Ectodermal cell (in vitro differentiated cells): ENCODE measurements around the gene RPL5.

ENCODE experiments used
- H3K27ac ChIP-seq: 2 replicates; pipeline ENCODE4 v1.7.0; 2013; ENCODE audit warnings: mild to moderate bottlenecking, low read depth, low read length; ENCODE audit not compliant: insufficient read depth, poor library complexity, severe bottlenecking
- H3K27me3 ChIP-seq: 2 replicates; pipeline ENCODE4 v1.7.0; 2013; ENCODE audit warnings: mild to moderate bottlenecking, low read length; ENCODE audit not compliant: insufficient read depth, control insufficient read depth, poor library complexity, severe bottlenecking
- H3K36me3 ChIP-seq: one replicate; pipeline ENCODE4 v1.7.0; 2013; ENCODE audit warnings: low read length; ENCODE audit not compliant: control insufficient read depth, insufficient read depth
- H3K4me1 ChIP-seq: one replicate; pipeline ENCODE4 v1.7.0; 2013; ENCODE audit warnings: low read length; ENCODE audit not compliant: control insufficient read depth, insufficient read depth
- H3K4me3 ChIP-seq: 2 replicates; pipeline ENCODE4 v1.7.0; 2013; ENCODE audit warnings: low read depth, low read length, control low read depth; ENCODE audit not compliant: insufficient read depth
- H3K9me3 ChIP-seq: 2 replicates; pipeline ENCODE4 v1.7.0; 2013; ENCODE audit warnings: mild to moderate bottlenecking, low read length, moderate library complexity; ENCODE audit not compliant: control insufficient read depth
- WGBS, 2 experiments: methylation state at CpG; one replicate each; pipeline ENCODE4 v1.1.7; 2013; ENCODE audit warnings: missing lambda C conversion rate in 2 of 2; 5-methylcytosine and 5-hydroxymethylcytosine counted together

Gene RPL5

DNA sequence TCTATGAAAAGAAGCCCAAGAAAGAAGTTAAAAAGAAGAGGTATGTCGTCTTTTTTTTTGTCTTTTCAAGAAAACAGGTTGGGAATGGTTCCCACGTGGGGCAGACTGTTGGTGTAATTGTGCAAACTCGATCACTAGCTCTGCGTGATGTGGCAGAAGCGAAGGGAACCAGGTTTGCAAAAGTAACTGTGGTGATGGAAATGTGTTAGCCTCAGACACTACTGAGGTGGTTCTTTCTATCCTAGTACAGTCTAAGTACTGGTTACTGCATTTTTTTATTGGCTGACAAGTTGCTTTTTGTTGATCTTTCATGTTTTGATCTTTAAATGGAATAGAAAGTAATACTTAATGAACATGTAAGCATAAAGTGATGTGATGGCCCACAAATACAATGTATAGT, 8.8 kb downstream of the RPL5 start:
- Histone ChIP-seq H3K36me3 (peaks cover 68% of the 10 kb centered on the region), H3K4me3 (no peak overlapping the region), H3K27me3 (no peaks in the 10 kb centered on the region), H3K27ac (no peak overlapping the region), H3K9me3 (no peaks in the 10 kb centered on the region), H3K4me1 (no peaks in the 10 kb centered on the region)
- 86 to 88% methylated on average over 5 of the region's 5 CpGs for WGBS, 2 experiments

DNA sequence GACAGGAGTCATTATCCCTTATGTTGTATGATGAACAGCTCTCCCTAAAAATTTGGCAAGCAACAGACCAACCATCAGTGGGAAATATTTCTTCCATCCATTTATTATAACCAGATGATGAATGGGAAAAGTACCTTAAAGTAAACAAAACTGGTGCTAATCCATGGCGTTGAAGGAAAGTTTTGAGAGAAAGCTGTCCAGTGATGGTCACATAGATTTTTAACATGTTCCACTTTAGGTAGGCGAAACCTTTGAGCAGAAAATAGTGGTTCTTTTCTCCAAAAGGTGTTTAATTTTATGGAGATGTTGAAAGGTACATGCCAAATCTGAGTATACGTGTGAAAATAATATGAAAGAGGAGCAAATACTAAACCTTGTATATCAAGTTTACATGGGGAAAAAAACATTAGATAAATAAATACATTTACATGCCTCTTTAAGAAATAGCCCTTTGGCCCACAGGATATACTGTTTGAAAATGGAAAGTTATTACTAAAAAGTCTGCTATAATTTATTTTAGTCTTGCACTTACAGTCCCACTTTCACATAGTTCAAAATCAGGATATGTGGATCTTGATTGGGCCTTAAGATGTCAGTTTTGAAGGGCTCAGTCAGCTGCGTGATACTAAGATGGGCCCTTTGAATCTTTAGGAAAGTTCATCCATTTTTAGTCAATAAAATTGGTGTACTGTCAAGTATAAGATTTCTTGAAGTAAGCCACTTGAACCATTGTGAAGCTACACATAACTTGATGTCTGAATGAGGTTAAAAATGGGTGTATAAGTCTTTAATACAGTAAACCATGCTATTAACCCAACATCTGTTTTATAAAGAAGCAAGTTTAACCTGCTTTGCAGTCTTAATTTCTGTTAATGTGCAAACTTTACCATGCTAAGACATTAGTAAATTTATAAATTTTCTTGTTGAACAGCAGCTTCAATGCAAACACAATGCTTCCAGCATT, 10.5 kb downstream of the RPL5 start:
- Histone ChIP-seq H3K4me3 (no peak overlapping the region), H3K36me3 (peaks cover 64% of the 10 kb centered on the region), H3K9me3 (no peaks in the 10 kb centered on the region), H3K27me3 (no peaks in the 10 kb centered on the region), H3K4me1 (no peaks in the 10 kb centered on the region), H3K27ac (no peak overlapping the region)
- 95% methylated on average over 4 of the region's 4 CpGs for WGBS, 2 experiments

DNA sequence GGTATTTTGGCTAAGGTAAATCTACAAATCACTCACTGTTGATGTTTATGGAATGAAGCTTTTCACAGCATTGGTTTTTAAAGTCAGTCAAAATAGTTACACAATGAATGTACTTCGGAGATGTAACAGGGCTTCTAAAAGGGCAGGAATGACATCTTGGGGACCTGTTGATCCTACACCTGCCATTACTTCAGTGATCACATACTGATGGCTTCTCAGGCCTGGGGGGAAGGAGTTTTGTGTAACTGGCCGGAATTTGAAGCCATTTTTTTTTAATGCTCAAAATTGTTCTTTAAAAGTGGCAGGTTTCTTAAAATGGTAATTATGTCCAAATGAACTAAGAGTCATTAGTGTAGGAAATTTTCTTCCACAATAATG, 11.2 kb downstream of the RPL5 start:
- Histone ChIP-seq H3K27ac (no peak overlapping the region), H3K9me3 (no peaks in the 10 kb centered on the region), H3K4me3 (no peak overlapping the region), H3K27me3 (no peaks in the 10 kb centered on the region), H3K36me3 (peaks cover 59% of the 10 kb centered on the region), H3K4me1 (no peaks in the 10 kb centered on the region)
- 89 to 94% methylated on average over 2 of the region's 2 CpGs for WGBS, 2 experiments

DNA sequence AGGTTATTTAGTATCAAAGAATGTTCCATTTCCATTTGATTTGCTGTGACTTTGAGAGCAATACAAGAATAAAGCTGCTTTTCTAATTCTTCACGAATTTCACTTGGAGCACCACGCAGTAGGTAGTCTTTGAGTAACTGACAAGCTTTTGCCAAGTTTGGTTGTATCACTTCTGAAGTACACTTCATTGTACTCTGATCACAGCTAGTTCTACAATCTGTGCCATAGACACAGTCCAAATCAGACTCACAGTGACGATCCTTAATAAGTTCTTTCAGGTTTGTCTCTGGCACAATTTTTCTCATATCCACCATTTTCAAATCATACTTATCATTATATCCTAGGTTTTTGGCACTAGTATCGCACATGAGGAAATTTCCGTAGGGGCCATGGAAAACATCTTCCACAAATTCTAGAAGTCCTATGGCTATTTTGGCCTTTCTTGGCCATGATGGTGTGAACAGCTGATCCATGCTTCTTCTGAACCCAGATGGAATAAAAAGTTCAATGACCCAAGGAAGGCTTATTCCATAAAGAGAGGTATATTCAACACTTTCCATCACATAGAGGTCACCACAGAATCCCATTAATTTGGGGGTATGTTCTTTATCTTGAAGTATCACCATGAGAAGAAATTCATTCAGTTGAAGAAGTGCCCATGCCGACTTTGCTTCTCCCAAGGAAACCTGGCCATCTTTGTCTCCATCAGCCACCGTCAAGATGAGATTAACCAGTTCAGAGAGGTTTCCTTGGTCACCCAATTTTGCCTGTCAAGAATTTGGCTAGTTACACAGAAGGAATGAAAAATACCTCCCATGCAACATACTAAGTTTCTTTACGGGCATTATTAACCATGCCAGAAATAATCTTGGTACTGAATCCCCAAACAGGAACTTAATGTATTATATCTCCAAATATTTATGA, 11.9 kb downstream of the RPL5 start:
- no peaks in the 10 kb centered on the region for H3K4me1 ChIP-seq
- H3K36me3 ChIP-seq = peaks cover 53% of the 10 kb centered on the region
- no peak overlapping the region for H3K4me3 ChIP-seq
- H3K9me3 ChIP-seq = no peaks in the 10 kb centered on the region
- 91 to 92% methylated on average over 8 of the region's 8 CpGs for WGBS, 2 experiments
- H3K27me3 ChIP-seq = no peaks in the 10 kb centered on the region
- no peak overlapping the region for H3K27ac ChIP-seq

DNA sequence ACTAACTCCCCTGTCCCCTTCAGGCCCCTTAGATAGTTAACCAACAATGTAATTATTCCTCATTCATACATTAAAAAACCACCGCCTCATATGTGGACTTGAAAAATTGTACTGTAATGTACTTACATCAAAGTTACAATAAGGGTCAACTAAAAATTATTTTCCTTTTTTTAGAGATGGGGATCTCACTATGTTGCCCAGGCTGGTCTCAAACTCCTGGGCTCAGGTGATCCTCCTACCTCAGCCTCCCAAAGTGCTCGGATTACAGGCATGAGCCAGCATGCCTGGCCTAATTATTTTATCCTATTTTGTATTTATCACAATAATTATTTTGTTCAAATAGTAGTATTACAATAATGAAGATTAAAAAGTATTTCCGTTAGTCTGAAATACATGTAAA, 12.6 kb downstream of the RPL5 start:
- Histone ChIP-seq H3K27me3 (no peaks in the 10 kb centered on the region), H3K36me3 (peaks cover 45% of the 10 kb centered on the region), H3K9me3 (no peaks in the 10 kb centered on the region), H3K4me1 (no peaks in the 10 kb centered on the region), H3K4me3 (no peak overlapping the region), H3K27ac (no peak overlapping the region)
- WGBS, 2 experiments = 83 to 85% methylated on average over 1 to 2 of the region's 3 CpGs

DNA sequence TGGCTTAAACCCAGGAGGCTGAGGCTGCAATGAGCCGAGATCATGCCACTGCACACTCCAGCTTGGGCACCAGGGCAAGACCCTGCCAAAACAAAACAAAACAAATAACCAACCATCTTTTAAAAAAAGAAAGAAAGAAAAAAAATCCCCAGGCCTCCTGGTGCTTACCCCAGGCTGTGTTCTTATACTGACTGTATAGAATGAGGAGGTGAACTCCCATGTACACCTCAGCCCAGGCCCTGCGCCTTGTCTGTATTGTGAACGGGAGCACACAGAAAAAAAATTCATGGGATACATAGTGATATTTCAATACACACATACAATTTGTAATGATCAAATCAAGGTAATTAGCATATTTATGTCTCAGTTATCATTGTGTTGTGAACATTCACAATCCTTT, 14.1 kb downstream of the RPL5 start:
- no peaks in the 10 kb centered on the region for H3K9me3 ChIP-seq
- no peaks in the 10 kb centered on the region for H3K27me3 ChIP-seq
- H3K27ac ChIP-seq = no peak overlapping the region
- WGBS, 2 experiments = 55 to 86% methylated on average over 1 to 2 of the region's 3 CpGs
- no peaks in the 10 kb centered on the region for H3K4me1 ChIP-seq
- no peak overlapping the region for H3K4me3 ChIP-seq
- H3K36me3 ChIP-seq = peaks cover 30% of the 10 kb centered on the region

DNA sequence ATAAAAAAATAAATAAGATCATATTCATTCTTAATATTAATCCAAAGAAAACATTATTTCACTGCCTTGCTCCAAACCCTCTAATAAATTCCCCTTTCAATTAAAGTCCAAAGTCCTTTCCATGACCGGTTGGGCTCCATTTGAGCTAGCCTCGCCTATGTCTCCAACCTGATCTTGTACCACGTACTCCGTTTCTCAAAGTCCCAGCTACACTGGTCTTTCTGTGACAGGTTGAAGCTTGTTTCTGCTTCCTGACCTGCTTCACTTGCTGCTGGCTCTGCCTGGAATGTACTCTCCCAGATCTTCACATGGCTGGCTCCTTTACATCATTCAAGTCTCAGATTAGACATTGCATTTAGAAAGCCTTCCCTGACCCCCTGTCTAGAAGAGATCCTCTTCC, 16.4 kb downstream of the RPL5 start:
- H3K27me3 ChIP-seq = no peaks in the 10 kb centered on the region

DNA sequence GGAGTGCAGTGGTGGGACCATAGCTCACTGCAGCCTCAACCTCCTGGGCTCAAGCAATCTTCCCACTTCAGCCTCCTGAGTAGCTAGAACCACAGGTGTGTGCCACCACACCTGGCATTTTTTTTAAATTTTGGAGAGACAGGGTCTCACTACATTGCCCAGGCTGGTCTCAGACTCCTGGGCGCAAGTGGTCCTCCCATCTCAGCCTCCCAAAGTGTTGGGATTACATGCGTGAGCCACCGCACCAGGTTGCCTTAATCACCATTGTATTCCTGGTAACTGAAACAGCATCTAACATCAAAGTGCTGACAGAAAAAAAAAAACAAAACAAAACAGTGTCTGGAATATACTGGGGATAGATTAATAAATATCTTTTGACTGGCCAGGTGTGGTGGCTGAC, 18.2 kb downstream of the RPL5 start:
- WGBS, 2 experiments = 98 to 100% methylated on average over 3 of the region's 3 CpGs
- H3K36me3 ChIP-seq = no peaks in the 10 kb centered on the region
- H3K4me1 ChIP-seq = no peaks in the 10 kb centered on the region

More for the DNA sequence above, 16.4 kb downstream of the RPL5 start:
- WGBS, 2 experiments = 87 to 94% methylated on average over 4 of the region's 4 CpGs
- H3K9me3 ChIP-seq = no peaks in the 10 kb centered on the region
- H3K36me3 ChIP-seq = peaks cover 11% of the 10 kb centered on the region
- no peaks in the 10 kb centered on the region for H3K4me1 ChIP-seq
- no peak overlapping the region for H3K4me3 ChIP-seq
- no peak overlapping the region for H3K27ac ChIP-seq

DNA sequence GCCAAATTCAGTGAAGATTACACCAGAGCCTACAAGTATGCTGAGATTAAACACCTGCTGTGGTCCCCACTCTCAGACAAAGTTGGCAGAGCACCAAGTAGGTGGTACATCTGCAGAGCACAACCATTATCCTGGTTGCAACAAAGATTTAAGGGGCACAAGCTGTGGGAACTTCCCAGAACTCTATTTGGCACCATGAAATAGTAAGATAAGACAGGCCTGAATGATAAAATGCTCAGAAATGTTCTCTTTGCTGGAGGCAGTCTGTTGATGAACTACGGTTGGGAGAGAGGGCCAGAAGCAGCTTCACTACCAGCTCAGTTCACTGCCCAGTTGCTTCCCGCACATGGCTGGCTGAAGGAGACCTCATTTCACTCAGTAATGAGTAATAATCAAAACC, 19.9 kb downstream of the RPL5 start:
- H3K4me1 ChIP-seq = no peaks in the 10 kb centered on the region
- H3K4me3 ChIP-seq = no peak overlapping the region
- H3K36me3 ChIP-seq = no peaks in the 10 kb centered on the region
- H3K27ac ChIP-seq = no peak overlapping the region
- H3K9me3 ChIP-seq = peaks cover 2% of the 10 kb centered on the region
- H3K27me3 ChIP-seq = no peaks in the 10 kb centered on the region
- 94% methylated on average over 2 of the region's 2 CpGs for WGBS, 2 experiments

More for the DNA sequence above, 18.2 kb downstream of the RPL5 start:
- Histone ChIP-seq H3K27me3 (no peaks in the 10 kb centered on the region), H3K9me3 (no peaks in the 10 kb centered on the region), H3K27ac (no peak overlapping the region), H3K4me3 (no peak overlapping the region)

DNA sequence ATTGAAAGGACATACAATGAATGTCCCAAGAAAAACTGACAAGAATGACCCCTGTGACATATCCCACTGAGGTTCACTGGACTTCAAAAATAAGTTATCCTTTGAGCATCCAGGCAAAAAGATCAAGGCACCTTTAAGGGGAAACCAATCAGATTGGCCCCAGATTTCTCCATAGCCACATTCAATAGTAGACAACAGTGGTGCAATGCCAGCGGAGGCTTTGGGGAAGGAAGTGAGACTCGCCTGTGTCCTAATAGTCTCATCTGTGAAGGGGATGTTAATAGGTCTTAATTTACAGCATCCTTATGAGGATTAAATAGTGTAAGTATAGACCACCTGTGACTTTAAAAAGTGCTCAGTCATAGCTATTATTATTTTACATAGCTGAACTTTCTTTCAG, 21.5 kb downstream of the RPL5 start:
- WGBS, 2 experiments = 90 to 95% methylated on average over 2 of the region's 2 CpGs
- no peaks in the 10 kb centered on the region for H3K36me3 ChIP-seq
- no peaks in the 10 kb centered on the region for H3K4me1 ChIP-seq
- H3K27me3 ChIP-seq = no peaks in the 10 kb centered on the region
- peaks cover 2% of the 10 kb centered on the region for H3K9me3 ChIP-seq
- no peak overlapping the region for H3K4me3 ChIP-seq
- H3K27ac ChIP-seq = no peak overlapping the region
